DND-41 (cell line): ENCODE data around the gene GSAP.

Source experiments
- CTCF ChIP-seq: IDR thresholded peaks from 2 replicates; pipeline ENCODE4 v1.5.1; 2012; ENCODE audit warnings: borderline replicate concordance, low read length, moderate library complexity, mild to moderate bottlenecking; ENCODE audit not compliant: poor library complexity, severe bottlenecking; ENCODE audit errors: extremely low read depth
- EZH2 ChIP-seq: IDR thresholded peaks from 3 replicates; pipeline ENCODE4 v1.6.1; 2012; ENCODE audit warnings: borderline replicate concordance, low read depth, mild to moderate bottlenecking, moderate library complexity, low read length, inconsistent platforms; ENCODE audit not compliant: severe bottlenecking

GRCh38 chr7:77354914-77355313 is 61.2 kb downstream of the GSAP start:
- TF ChIP-seq CTCF (no peak), EZH2 (no peak)
